ENCODE data around the gene ANKHD1.

DNA sequence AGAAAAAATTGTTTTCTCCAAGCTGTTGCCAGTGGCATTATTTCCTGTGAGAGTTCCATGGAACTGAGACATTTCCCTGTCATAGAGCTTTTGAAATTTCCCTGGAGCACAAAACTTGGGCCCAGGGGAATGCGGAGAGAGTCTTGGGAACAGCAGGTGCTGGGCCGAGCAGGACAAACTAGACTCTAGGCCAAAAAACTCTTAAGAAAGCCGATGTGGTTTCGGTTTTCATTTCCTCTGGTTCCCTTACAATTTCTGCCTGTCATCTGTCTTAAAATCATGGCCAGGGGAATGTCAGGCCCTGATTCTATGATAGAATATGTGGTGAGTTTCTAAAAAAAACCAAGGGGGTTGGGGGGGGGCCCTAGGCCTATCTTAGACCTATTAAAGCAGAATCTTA is 167.6 kb downstream of the ANKHD1 start:
- TF ChIP-seq CTCF (conservative IDR thresholded peaks at IDR 0.05 in 1 of 2, IDR thresholded peaks at IDR 0.05 in 1 of 2; ENCODE audit: extremely low read depth in 1 of 2, insufficient read depth in 1 of 2, low read depth in 1 of 2, low read length in 2 of 2): no peak
- TF ChIP-seq EZH2 (IDR thresholded peaks at IDR 0.05; ENCODE audit: borderline replicate concordance, low read length): no peak
